ENCODE measurements around the gene MSANTD3. TPM values are rescaled to one million over a fixed set of nuclear protein-coding genes. Genes with fewer than 3 reads are reported as not detected.

The MSANTD3 gene
- total and polyA plus RNA-seq, 9 of the 15 experiments (the other 6 are each of a cell fraction or from before 2014, with no cell fraction given) = 9.4 to 28.7 (median 22.3) TPM

GRCh38 chr9:100426530-100427365 is at the start of gene MSANTD3 (continued):
- no peak for TF ChIP-seq PATZ1 (CRISPR knock-in tag; IDR thresholded peaks at IDR 0.05; ENCODE audit: borderline replicate concordance)
- TF ChIP-seq, protein P1, sequence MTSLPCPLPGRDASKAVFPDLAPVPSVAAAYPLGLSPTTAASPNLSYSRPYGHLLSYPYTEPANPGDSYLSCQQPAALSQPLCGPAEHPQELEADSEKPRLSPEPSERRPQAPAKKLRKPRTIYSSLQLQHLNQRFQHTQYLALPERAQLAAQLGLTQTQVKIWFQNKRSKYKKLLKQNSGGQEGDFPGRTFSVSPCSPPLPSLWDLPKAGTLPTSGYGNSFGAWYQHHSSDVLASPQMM (CRISPR knock-in tag; IDR thresholded peaks at IDR 0.05) = no peak
- TF ChIP-seq, protein P2, sequence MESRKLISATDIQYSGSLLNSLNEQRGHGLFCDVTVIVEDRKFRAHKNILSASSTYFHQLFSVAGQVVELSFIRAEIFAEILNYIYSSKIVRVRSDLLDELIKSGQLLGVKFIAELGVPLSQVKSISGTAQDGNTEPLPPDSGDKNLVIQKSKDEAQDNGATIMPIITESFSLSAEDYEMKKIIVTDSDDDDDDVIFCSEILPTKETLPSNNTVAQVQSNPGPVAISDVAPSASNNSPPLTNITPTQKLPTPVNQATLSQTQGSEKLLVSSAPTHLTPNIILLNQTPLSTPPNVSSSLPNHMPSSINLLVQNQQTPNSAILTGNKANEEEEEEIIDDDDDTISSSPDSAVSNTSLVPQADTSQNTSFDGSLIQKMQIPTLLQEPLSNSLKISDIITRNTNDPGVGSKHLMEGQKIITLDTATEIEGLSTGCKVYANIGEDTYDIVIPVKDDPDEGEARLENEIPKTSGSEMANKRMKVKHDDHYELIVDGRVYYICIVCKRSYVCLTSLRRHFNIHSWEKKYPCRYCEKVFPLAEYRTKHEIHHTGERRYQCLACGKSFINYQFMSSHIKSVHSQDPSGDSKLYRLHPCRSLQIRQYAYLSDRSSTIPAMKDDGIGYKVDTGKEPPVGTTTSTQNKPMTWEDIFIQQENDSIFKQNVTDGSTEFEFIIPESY (CRISPR knock-in tag; IDR thresholded peaks at IDR 0.05) = 0 out of 2 replicates have a peak, but pooled peaks have one; percentile 19
- TF ChIP-seq ZBTB1 (CRISPR knock-in tag; IDR thresholded peaks at IDR 0.05; ENCODE audit: borderline replicate concordance, low read depth) = 0 out of 2 replicates have a peak, but pooled peaks have one; percentile 27

Data from K562 (cell line).